ENCODE data around the gene WDR45. TPM values are rescaled to one million over a fixed set of nuclear protein-coding genes. Genes with fewer than 3 reads are reported as not detected.

WDR45 gene
- total and polyA plus RNA-seq, 7 experiments from 2014 or later, result 38.3 to 115 (median 76.7) TPM

DNA sequence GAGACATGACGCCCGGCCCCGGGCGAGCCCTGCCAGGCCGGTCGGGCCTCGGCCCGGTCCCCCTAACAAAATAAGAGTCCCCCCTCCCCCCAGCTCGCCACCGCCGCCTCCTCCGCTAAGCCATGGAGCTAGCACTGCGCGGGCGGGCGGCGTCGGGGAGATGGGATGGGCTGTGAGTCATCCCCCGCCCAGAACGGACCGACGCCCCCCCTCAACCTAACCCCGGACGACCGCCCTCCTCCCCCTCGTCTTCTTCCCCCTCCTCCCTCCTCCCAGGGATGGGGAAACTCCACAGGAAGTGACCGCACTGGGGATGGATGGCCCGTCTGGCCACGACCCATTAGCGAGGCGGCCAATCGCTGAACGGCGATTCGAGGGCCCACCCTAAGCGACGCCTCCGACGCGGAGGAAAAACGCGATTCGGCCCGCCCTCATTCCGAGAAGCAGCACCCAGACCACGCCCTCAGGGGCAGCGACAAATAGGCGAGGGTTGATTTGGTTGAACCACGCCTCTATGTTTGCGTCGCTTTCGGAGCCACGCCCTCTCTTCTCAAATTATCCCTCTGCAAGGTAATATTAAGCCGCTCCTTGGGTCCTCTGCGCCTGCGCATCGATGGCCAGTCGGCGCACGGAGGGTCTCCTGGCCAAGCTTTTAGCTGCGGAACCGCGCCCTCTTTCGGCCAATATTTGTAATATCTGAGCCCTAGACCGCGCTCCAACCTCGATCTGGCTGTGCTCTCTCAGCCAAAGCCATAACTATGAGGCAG lies 36.3 kb downstream of the WDR45 start, which contains the start of gene TFE3:
TFE3 (minus strand) TSS at position 138 of the 767 bp plus-strand sequence; CDS start at position 7, 131 bp downstream.
- peak within 1 kb of the TSS; percentile 78 to 95 (median 89) for H3K4me3 Mint-ChIP-seq
- DNase-seq, result peak; percentile 77 to 96 (median 91)
- H3K9me3 Mint-ChIP-seq, result peaks cover 0 to 2% (median 0%) of the 10 kb centered on the region in 11 donors
- H3K4me1 ChIP-seq (ENCODE audit: control insufficient read depth in 2 of 2, insufficient read depth in 2 of 2, low read length in 2 of 2), result peaks cover 5 to 21% of the 10 kb centered on the region in 2 donors
- H3K27me3 Mint-ChIP-seq, result no peaks in the 10 kb centered on the region
- H3K4me1 Mint-ChIP-seq, result peaks cover 18 to 40% (median 31%) of the 10 kb centered on the region in 7 donors
- no peaks in the 10 kb centered on the region for H3K27me3 ChIP-seq (ENCODE audit: control insufficient read depth in 2 of 2, insufficient read depth in 2 of 2, low read length in 2 of 2)
- peak within 1 kb of the TSS; percentile 80 to 96 (median 96) for H3K27ac Mint-ChIP-seq
- peaks cover 0 to 6% (median 0%) of the 10 kb centered on the region in 5 donors for H3K36me3 Mint-ChIP-seq
- ChIA-PET POLR2A (interaction anchor here (1.1 to 2.4 kb wide), 8 partner anchors 10 to 469 kb away, joined by 3 to 14 read pairs (median 8); partner anchors contain the start of genes GRIPAP1, KCND1, OTUD5 and RBM3), CTCF (no interaction called here)
- H3K27ac ChIP-seq (ENCODE audit: low read depth, low read length), result peak within 1 kb of the TSS; percentile 96
- peaks cover 0 to 16% (median 2%) of the 10 kb centered on the region in 3 experiments for H3K36me3 ChIP-seq (ENCODE audit: control insufficient read depth in 2 of 3, insufficient read depth in 3 of 3, low read length in 3 of 3)
- H3K4me3 ChIP-seq (ENCODE audit: low read length), result peak within 1 kb of the TSS; percentile 54
- peak; percentile 93 for ATAC-seq
- no peaks in the 10 kb centered on the region for H3K9me3 ChIP-seq (ENCODE audit: control insufficient read depth in 2 of 3, low read length in 3 of 3)
- intact Hi-C loops (cut with micrococcal nuclease), result loop anchor here (1.0 to 5.0 kb wide), 24 partner anchors 10 to 567 kb away; partner anchors contain the start of genes GRIPAP1 (in 2 of the 2), HDAC6 (in 2 of the 2), PPP1R3F (in 2 of the 2) and PRAF2 (in 2 of the 2)

DNA sequence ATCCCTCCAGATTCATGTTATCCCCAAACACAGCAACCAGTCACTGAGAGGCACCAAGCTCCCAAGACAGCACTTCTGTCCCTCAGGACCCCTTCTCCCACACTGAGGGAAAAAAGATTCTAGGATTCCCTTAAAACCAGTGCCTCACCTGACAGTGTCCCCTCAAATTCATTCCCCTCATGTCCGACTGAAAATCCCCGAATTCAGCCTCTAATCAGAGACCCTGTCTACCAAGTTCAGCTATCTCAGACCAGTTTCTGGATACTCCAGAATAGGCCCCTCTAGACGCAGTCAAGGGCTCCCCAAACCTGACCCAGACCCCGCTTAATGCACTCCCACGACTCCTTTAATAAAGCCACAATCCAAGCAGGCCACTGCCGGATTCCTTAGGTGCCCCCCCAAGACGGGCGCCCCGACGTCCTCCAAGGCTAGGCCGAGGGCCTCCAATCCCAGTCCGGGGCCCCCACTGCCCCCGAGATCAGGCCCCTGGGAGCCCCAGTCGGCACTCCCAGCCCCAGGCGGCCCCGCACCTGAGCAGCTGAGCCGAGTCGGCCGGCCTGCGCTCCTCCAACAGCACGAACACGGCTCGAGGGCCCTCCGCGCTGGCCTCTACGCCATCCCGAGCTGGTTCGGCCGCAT lies 37.0 kb downstream of the WDR45 start:
- H3K36me3 ChIP-seq (ENCODE audit: control insufficient read depth in 2 of 3, insufficient read depth in 3 of 3, low read length in 3 of 3), result peaks cover 0 to 23% (median 9%) of the 10 kb centered on the region in 3 experiments
- intact Hi-C loops (cut with micrococcal nuclease), result loop anchor here (1.0 to 5.0 kb wide), 24 partner anchors 11 to 566 kb away; partner anchors contain the start of genes GRIPAP1 (in 2 of the 2), HDAC6 (in 2 of the 2), PPP1R3F (in 2 of the 2) and PRAF2 (in 2 of the 2)
- ATAC-seq (no peak), DNase-seq (peak in 3 of 9 donors; percentile 4 to 11 (median 10))
- Mint-ChIP-seq H3K4me1 (peaks cover 18 to 40% (median 31%) of the 10 kb centered on the region in 7 donors), H3K27ac (peak overlapping the region; percentile 80 to 96 (median 93)), H3K27me3 (no peaks in the 10 kb centered on the region), H3K4me3 (peak overlapping the region; percentile 78 to 95 (median 89)), H3K9me3 (peaks cover 0 to 2% (median 0%) of the 10 kb centered on the region in 11 donors), H3K36me3 (peaks cover 0 to 9% (median 4%) of the 10 kb centered on the region in 5 donors)
- no peaks in the 10 kb centered on the region for H3K9me3 ChIP-seq (ENCODE audit: control insufficient read depth in 2 of 3, low read length in 3 of 3)
- H3K27me3 ChIP-seq (ENCODE audit: control insufficient read depth in 2 of 2, insufficient read depth in 2 of 2, low read length in 2 of 2), result no peaks in the 10 kb centered on the region
- H3K27ac ChIP-seq (ENCODE audit: low read depth, low read length), result peak overlapping the region; percentile 96
- H3K4me3 ChIP-seq (ENCODE audit: low read length), result peak overlapping the region; percentile 54
- POLR2A ChIA-PET, result interaction anchor here (0.5 to 2.4 kb wide), 9 partner anchors 10 to 468 kb away, joined by 3 to 14 read pairs (median 7); partner anchors contain the start of genes GRIPAP1, HDAC6, OTUD5 and RBM3
- H3K4me1 ChIP-seq (ENCODE audit: control insufficient read depth in 2 of 2, insufficient read depth in 2 of 2, low read length in 2 of 2), result peaks cover 5 to 21% of the 10 kb centered on the region in 2 donors
- CTCF ChIA-PET, result no interaction called here

DNA sequence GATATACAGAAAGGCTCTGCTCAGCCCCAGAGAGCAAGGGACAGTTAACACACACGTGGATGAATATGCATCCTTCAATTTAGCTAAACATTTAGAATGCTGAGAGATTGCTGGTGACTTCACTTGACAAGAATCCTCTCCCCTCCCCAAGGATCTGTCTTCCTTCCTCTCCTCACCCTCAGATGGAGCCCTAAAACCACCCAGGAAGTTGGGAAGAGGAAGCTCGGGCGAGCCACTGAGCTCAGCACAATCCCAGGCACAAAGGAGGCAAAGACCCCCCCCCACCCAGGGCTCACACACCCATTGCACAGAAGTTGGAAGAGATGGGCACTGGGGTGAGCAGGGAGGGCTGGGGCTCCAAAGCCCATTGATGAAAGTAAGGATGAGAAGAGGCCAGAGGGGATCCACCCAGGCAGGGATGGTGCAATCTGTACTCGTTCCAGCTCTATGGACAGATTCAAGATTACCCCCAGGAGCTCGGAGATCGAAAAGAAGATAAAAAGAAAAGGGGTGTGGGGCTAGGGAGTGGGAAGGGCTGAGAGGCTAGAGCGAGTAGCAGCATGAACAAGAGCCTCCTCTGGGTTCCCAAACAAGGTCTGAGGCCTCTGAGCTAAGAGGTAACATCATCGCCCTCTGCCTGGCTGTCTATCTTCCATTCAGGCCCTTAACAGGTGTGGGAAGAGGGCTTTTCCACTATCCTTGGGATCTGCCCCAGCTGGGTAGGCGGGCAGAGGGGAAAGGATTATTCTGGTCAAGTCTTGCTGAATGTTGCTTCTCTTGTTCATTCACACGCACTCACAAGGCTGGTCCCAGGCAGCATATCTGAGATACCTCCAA lies 37.7 kb downstream of the WDR45 start:
- H3K36me3 Mint-ChIP-seq, result peaks cover 0 to 11% (median 5%) of the 10 kb centered on the region in 5 donors
- intact Hi-C loops (cut with micrococcal nuclease), result loop anchor here in 1 of 2 donors (2.0 to 5.0 kb wide), 5 partner anchors 33 to 521 kb away; partner anchors contain the start of genes EBP, PPP1R3F and PRAF2
- ChIA-PET CTCF (no interaction called here), POLR2A (interaction anchor here (0.5 to 2.4 kb wide), 9 partner anchors 25 to 467 kb away, joined by 3 to 14 read pairs (median 7); partner anchors contain the start of genes GRIPAP1, HDAC6, OTUD5 and RBM3)
- H3K9me3 Mint-ChIP-seq, result no peaks in the 10 kb centered on the region
- Histone ChIP-seq H3K9me3 (ENCODE audit: control insufficient read depth in 2 of 3, low read length in 3 of 3) (no peaks in the 10 kb centered on the region), H3K36me3 (ENCODE audit: control insufficient read depth in 2 of 3, insufficient read depth in 3 of 3, low read length in 3 of 3) (peaks cover 0 to 27% (median 9%) of the 10 kb centered on the region in 3 experiments), H3K4me3 (ENCODE audit: low read length) (peak overlapping the region; percentile 54), H3K4me1 (ENCODE audit: control insufficient read depth in 2 of 2, insufficient read depth in 2 of 2, low read length in 2 of 2) (peaks cover 5 to 21% of the 10 kb centered on the region in 2 donors), H3K27me3 (ENCODE audit: control insufficient read depth in 2 of 2, insufficient read depth in 2 of 2, low read length in 2 of 2) (no peaks in the 10 kb centered on the region), H3K27ac (ENCODE audit: low read depth, low read length) (peak overlapping the region; percentile 96)
- peaks cover 18 to 40% (median 31%) of the 10 kb centered on the region in 7 donors for H3K4me1 Mint-ChIP-seq
- H3K27me3 Mint-ChIP-seq, result no peaks in the 10 kb centered on the region
- peak overlapping the region; percentile 78 to 95 (median 89) for H3K4me3 Mint-ChIP-seq
- ATAC-seq (no peak), DNase-seq (peak in 4 of 9 donors; percentile 3 to 21 (median 10))
- peak overlapping the region; percentile 80 to 96 (median 93) for H3K27ac Mint-ChIP-seq

DNA sequence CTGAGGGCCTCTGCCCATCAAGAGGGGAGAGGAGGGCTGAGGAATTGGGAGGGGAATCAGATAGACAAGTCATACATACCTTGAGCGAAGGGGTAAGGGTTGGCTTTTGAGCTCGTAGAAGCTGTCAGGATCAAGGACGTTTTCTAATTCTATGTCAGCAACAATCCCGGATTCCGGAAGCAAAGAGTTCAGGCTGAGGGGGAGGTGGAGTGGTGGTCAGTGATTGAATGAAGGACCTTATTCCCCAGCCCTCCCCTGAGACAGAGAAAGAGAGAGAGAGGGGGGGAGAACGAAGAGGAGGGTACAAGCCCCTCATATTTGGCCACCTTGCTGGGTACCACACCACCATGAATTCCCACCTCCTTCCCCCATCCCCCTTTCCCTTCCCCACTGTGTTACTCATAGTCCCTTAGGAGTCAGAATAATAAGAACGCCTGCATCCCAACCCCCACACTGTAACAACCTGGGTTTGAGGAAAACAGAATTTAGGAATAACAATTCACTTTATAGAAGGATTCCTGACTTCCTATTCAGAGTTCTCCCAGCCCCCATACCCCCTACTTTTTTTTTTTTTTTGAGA lies 39.2 kb downstream of the WDR45 start:
- Mint-ChIP-seq H3K4me3 (peak overlapping the region in 7 of 10 donors; percentile 10 to 86 (median 27)), H3K27me3 (no peaks in the 10 kb centered on the region), H3K27ac (peak overlapping the region in 6 of 9 donors; percentile 15 to 89 (median 73)), H3K4me1 (peaks cover 18 to 40% (median 31%) of the 10 kb centered on the region in 7 donors), H3K9me3 (no peaks in the 10 kb centered on the region), H3K36me3 (peaks cover 0 to 11% (median 5%) of the 10 kb centered on the region in 5 donors)
- ChIA-PET POLR2A (interaction anchor here (1.0 kb wide), 1 partner anchor 124 kb away, joined by 3 read pairs; no protein-coding TSS in a partner anchor), CTCF (no interaction called here)
- DNase-seq (no peak), ATAC-seq (no peak)
- no peak overlapping the region for H3K27ac ChIP-seq (ENCODE audit: low read depth, low read length)
- H3K4me3 ChIP-seq (ENCODE audit: low read length), result no peak overlapping the region
- H3K4me1 ChIP-seq (ENCODE audit: control insufficient read depth in 2 of 2, insufficient read depth in 2 of 2, low read length in 2 of 2), result peaks cover 5 to 21% of the 10 kb centered on the region in 2 donors
- H3K9me3 ChIP-seq (ENCODE audit: control insufficient read depth in 2 of 3, low read length in 3 of 3), result no peaks in the 10 kb centered on the region
- peaks cover 0 to 27% (median 9%) of the 10 kb centered on the region in 3 experiments for H3K36me3 ChIP-seq (ENCODE audit: control insufficient read depth in 2 of 3, insufficient read depth in 3 of 3, low read length in 3 of 3)
- no peaks in the 10 kb centered on the region for H3K27me3 ChIP-seq (ENCODE audit: control insufficient read depth in 2 of 2, insufficient read depth in 2 of 2, low read length in 2 of 2)
- intact Hi-C loops (cut with micrococcal nuclease), result loop anchor here in 1 of 2 donors (5.0 kb wide), 1 partner anchor 62 kb away; no protein-coding TSS in a partner anchor

DNA sequence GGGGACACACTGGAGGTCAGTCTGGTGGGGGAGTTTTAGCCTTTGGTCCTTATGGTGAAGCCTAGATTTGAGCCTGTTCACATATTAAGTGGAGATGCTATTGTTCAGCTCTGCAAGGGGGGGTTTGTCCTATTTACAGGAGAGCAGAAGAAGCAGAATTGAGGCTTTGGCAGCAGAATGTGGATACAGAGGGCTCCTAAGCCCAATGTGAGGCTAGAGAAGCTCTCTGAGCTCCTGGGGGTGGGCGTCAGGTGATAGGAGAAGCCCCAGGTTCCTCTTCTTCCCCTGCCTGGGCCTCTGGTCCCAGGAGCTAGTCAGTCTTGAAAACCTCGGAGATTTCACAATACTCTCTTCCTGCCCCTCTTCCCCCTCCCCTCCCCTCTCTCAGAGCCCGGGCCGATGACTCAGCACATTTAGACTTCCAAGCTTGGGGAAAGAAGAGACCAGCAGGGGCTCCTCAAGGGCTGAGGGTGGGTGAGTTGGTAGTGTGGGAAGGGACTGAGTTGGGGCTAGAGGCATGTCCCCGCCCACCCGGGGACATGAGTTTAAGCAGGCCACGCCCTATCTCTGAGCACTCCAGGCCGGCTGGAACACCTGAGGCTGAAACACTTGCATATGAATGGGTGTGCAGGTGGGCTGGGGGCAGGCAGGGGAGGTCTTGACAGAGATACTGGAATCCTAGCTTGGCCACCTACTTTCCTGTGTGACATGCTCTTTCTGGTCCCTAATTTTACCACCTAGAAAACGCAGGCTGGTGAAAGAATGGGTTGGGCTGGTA lies 39.9 kb downstream of the WDR45 start:
- POLR2A ChIA-PET, result interaction anchor here (0.5 to 1.0 kb wide), 4 partner anchors 81 to 145 kb away, joined by 3 to 4 read pairs (median 3); no protein-coding TSS in a partner anchor
- intact Hi-C loops (cut with micrococcal nuclease), result loop anchor here in 1 of 2 donors (5.0 kb wide), 1 partner anchor 63 kb away; no protein-coding TSS in a partner anchor
- CTCF ChIA-PET, result no interaction called here
- Histone ChIP-seq H3K9me3 (ENCODE audit: control insufficient read depth in 2 of 3, low read length in 3 of 3) (no peaks in the 10 kb centered on the region), H3K4me3 (ENCODE audit: low read length) (no peak overlapping the region), H3K27me3 (ENCODE audit: control insufficient read depth in 2 of 2, insufficient read depth in 2 of 2, low read length in 2 of 2) (no peaks in the 10 kb centered on the region), H3K36me3 (ENCODE audit: control insufficient read depth in 2 of 3, insufficient read depth in 3 of 3, low read length in 3 of 3) (peaks cover 0 to 28% (median 9%) of the 10 kb centered on the region in 3 experiments), H3K27ac (ENCODE audit: low read depth, low read length) (no peak overlapping the region), H3K4me1 (ENCODE audit: control insufficient read depth in 2 of 2, insufficient read depth in 2 of 2, low read length in 2 of 2) (peaks cover 5 to 21% of the 10 kb centered on the region in 2 donors)
- Mint-ChIP-seq H3K4me1 (peaks cover 18 to 40% (median 31%) of the 10 kb centered on the region in 7 donors), H3K36me3 (peaks cover 0 to 11% (median 5%) of the 10 kb centered on the region in 5 donors), H3K27ac (peak overlapping the region in 6 of 9 donors; percentile 15 to 80 (median 73)), H3K9me3 (no peaks in the 10 kb centered on the region), H3K4me3 (peak overlapping the region in 7 of 10 donors; percentile 10 to 86 (median 27)), H3K27me3 (no peaks in the 10 kb centered on the region)
- ATAC-seq (no peak), DNase-seq (peak in 6 of 9 donors; percentile 4 to 36 (median 12))

Measured in naive thymus-derived CD4-positive, alpha-beta T cell (primary cell).